ACHN (cell line): Measurements from ENCODE around the gene CUX1.
"Not testable (repeated sequence)": the region's sequence is repeated elsewhere in the genome, so short reads cannot be mapped to it uniquely, and the experiment has no call there.

Experiments
- DNase-seq: peaks from one replicate; pipeline ENCODE4 v3.0.0-alpha.2; 2015
- in situ Hi-C: cut with HindIII; loops from 2 replicates; pipeline ENCODE4 v1.10.0; 2017; ENCODE audit warnings: low sequenced_read_pairs, low pct_ligation_motif_present, low pct_unique_long_range_greater_than_20kb

The CUX1 gene

GRCh38 chr7:101818287-101819071 lies 1.1 kb downstream of the CUX1 start:
- in situ Hi-C loops = no loop called here

GRCh38 chr7:101819183-101819582 lies 1.8 kb downstream of the CUX1 start:
- DNase-seq = no peak
- in situ Hi-C loops = no loop called here

More at GRCh38 chr7:101818287-101819071, 1.1 kb downstream of the CUX1 start:
- no peak for DNase-seq

- no peak for DNase-seq
- in situ Hi-C loops = no loop called here
These were observed 2.6 kb downstream of the CUX1 start for GRCh38 chr7:101819913-101820522.

GRCh38 chr7:101820703-101821102 lies 3.3 kb downstream of the CUX1 start:
- DNase-seq = no peak
- in situ Hi-C loops = no loop called here

- DNase-seq = not testable (repeated sequence)
These were observed 5.2 kb downstream of the CUX1 start for GRCh38 chr7:101822632-101823031.

GRCh38 chr7:101823096-101823495 lies 5.7 kb downstream of the CUX1 start:
- in situ Hi-C loops = no loop called here
- no peak for DNase-seq

More at GRCh38 chr7:101822632-101823031, 5.2 kb downstream of the CUX1 start:
- in situ Hi-C loops = not testable (repeated sequence)

GRCh38 chr7:101823596-101823995 lies 6.2 kb downstream of the CUX1 start:
- no peak for DNase-seq
- in situ Hi-C loops = no loop called here

- in situ Hi-C loops = no loop called here
- no peak for DNase-seq
These were observed 7.0 kb downstream of the CUX1 start for GRCh38 chr7:101824440-101824839.

- in situ Hi-C loops = no loop called here
- no peak for DNase-seq
These were observed 8.8 kb downstream of the CUX1 start for GRCh38 chr7:101826081-101826835.

- DNase-seq = no peak
These were observed 11.0 kb downstream of the CUX1 start for GRCh38 chr7:101828301-101829020.

GRCh38 chr7:101829374-101829773 lies 11.9 kb downstream of the CUX1 start:
- in situ Hi-C loops = no loop called here
- no peak for DNase-seq

More at GRCh38 chr7:101828301-101829020, 11.0 kb downstream of the CUX1 start:
- in situ Hi-C loops = no loop called here

GRCh38 chr7:101829821-101830220 lies 12.4 kb downstream of the CUX1 start:
- no peak for DNase-seq
- in situ Hi-C loops = no loop called here

GRCh38 chr7:101831396-101831795 lies 14.0 kb downstream of the CUX1 start:
- DNase-seq, in situ Hi-C loops: not testable (repeated sequence)

GRCh38 chr7:101832205-101832631 lies 14.8 kb downstream of the CUX1 start:
- no peak for DNase-seq
- in situ Hi-C loops = no loop called here

GRCh38 chr7:101832685-101833375 lies 15.4 kb downstream of the CUX1 start:
- in situ Hi-C loops = no loop called here
- no peak for DNase-seq

GRCh38 chr7:101833799-101834198 lies 16.4 kb downstream of the CUX1 start:
- in situ Hi-C loops = no loop called here
- DNase-seq = no peak

- no peak for DNase-seq
- in situ Hi-C loops = no loop called here
These were observed 17.7 kb downstream of the CUX1 start for GRCh38 chr7:101835136-101835535.

- DNase-seq, in situ Hi-C loops: not testable (repeated sequence)
These were observed 20.0 kb downstream of the CUX1 start for GRCh38 chr7:101837433-101837832.
